Measurements from ENCODE around the gene C1QTNF8.

Gene C1QTNF8

DNA sequence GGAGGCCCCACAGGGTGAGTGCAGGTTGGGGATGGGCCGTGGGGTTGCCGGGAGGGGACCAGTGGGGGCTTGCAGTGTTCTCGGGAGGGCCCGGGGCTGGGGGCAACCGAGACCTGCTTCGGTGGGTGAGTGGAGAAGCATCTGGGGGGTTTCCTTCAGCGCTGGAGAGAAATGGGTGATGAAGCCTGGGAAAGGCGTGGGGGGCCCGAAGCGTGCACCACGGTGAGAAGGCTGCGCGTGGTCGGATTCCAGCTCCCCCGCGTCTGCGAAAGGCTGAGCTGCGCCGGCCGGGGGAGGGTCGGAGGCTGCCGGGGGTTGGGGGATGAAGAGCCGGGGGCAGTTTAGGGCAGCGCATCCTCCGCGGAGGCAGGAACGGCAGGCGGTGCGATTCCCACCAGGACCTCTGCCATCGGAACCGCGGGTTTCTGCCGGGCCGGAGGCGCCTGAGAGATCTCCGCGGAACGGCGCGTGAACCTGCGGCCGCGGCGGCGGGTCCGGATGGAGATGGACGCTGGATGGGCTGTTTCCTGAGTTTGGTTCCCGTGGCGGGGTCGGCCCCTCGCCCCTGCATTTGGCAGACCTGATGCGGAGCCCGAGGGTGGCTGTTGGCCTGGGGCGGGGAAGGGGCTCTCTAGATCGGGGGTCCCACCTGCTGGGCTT, 30.4 kb downstream of the C1QTNF8 start:
- Histone ChIP-seq H3K36me3 (ENCODE audit: control insufficient read depth in 2 of 2, insufficient read depth in 2 of 2, low read length in 2 of 2) (no peaks in the 10 kb centered on the region), H3K4me1 (ENCODE audit: control insufficient read depth, insufficient read depth, low read length) (no peaks in the 10 kb centered on the region), H3K9me3 (ENCODE audit: control insufficient read depth in 2 of 2, low read length in 2 of 2) (no peaks in the 10 kb centered on the region), H3K27ac (ENCODE audit: low read length) (no peak overlapping the region), H3K9ac (ENCODE audit: low read length in 2 of 2) (no peak overlapping the region), H3K27me3 (ENCODE audit: control insufficient read depth in 1 of 2, insufficient read depth in 2 of 2, low read length in 2 of 2) (peaks cover 20 to 35% of the 10 kb centered on the region in 2 donors), H3K4me3 (ENCODE audit: low read length in 2 of 2) (no peak overlapping the region)

DNA sequence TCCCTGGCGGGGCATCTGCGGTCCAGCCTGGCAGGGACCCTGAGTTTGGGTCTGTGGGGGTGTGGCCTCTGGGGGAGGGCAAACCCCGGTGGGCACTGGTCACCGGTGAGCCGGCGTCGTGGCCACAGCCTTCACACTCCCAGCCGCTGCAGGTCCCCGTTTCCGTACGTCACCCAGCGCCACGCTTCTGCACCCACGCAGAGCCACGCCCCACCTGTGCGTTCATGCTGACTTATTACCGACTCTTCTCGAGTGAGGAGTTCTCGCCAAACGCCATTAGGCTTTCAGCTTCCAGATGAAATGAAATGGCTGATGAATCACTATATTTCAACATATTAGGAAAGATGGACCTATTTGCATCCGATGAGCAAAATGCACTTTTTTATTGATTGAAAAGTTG, 32.3 kb downstream of the C1QTNF8 start:
- H3K27ac ChIP-seq (ENCODE audit: low read length) = no peak overlapping the region
- H3K36me3 ChIP-seq (ENCODE audit: control insufficient read depth in 2 of 2, insufficient read depth in 2 of 2, low read length in 2 of 2) = no peaks in the 10 kb centered on the region
- H3K9ac ChIP-seq (ENCODE audit: low read length in 2 of 2) = no peak overlapping the region
- H3K4me3 ChIP-seq (ENCODE audit: low read length in 2 of 2) = no peak overlapping the region
- peaks cover 3 to 5% of the 10 kb centered on the region in 2 donors for H3K9me3 ChIP-seq (ENCODE audit: control insufficient read depth in 2 of 2, low read length in 2 of 2)
- H3K27me3 ChIP-seq (ENCODE audit: control insufficient read depth in 1 of 2, insufficient read depth in 2 of 2, low read length in 2 of 2) = peaks cover 8 to 20% of the 10 kb centered on the region in 2 donors
- no peaks in the 10 kb centered on the region for H3K4me1 ChIP-seq (ENCODE audit: control insufficient read depth, insufficient read depth, low read length)

DNA sequence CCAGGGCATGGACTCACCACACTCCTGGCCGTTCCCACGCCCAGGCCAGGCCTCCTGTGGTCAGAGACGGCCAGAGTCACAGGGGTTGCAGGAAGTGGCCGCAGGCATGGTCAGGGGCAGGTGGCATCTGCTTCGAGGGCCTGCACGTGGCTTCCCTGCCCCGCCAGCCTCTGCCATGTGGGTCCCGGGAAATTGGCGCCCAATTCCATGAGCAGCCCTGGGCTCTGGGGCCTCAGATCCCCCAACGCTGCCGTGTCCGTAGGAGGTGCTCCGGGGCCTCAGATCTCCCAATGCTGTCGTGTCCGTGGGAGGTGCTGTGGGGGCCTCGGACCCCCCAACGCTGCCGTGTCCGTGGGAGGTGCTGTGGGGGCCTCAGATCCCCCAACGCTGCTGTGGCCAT, 33.1 kb downstream of the C1QTNF8 start:
- Histone ChIP-seq H3K9me3 (ENCODE audit: control insufficient read depth in 2 of 2, low read length in 2 of 2) (peaks cover 3 to 5% of the 10 kb centered on the region in 2 donors), H3K9ac (ENCODE audit: low read length in 2 of 2) (no peak overlapping the region), H3K36me3 (ENCODE audit: control insufficient read depth in 2 of 2, insufficient read depth in 2 of 2, low read length in 2 of 2) (no peaks in the 10 kb centered on the region), H3K27me3 (ENCODE audit: control insufficient read depth in 1 of 2, insufficient read depth in 2 of 2, low read length in 2 of 2) (peaks cover 6 to 20% of the 10 kb centered on the region in 2 donors), H3K4me1 (ENCODE audit: control insufficient read depth, insufficient read depth, low read length) (no peaks in the 10 kb centered on the region), H3K4me3 (ENCODE audit: low read length in 2 of 2) (no peak overlapping the region), H3K27ac (ENCODE audit: low read length) (no peak overlapping the region)

DNA sequence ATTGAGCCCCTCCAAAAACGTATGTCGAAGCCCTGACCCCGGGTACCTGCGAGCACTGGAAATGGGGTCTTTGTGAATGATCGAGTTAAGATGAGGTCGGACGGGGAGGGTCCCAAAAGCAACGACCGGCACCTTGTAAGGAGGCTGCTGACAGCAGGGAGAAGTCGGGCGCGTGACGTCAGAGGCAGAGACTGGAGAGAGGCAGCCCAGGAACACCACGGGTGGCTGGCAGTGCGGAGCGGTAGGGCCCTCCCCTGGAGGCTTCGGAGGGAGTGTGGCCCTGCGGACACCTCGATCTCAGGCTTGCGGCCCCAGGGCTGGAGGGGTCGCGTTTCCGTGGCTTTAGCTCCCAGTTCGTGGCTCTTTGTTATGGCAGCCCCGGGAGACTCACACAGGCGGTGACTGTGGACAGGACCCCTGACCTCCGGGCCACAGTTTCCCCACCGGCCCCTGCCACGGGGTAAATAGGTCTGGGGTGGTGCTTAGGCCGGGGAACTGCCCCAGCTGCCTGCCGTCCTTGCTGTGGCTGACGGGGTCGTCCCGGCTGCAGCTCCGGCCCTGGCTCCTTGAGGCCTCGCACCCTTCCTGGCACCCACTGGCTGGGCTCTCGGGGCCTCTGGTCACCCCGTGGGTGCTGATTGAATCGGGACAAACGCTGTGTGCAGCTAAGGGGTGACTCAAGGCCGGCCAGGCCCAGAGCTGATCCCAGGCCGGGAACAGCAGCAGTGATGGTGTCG, 34.1 kb downstream of the C1QTNF8 start:
- Histone ChIP-seq H3K36me3 (ENCODE audit: control insufficient read depth in 2 of 2, insufficient read depth in 2 of 2, low read length in 2 of 2) (no peaks in the 10 kb centered on the region), H3K9ac (ENCODE audit: low read length in 2 of 2) (no peak overlapping the region), H3K9me3 (ENCODE audit: control insufficient read depth in 2 of 2, low read length in 2 of 2) (peaks cover 3 to 5% of the 10 kb centered on the region in 2 donors), H3K27me3 (ENCODE audit: control insufficient read depth in 1 of 2, insufficient read depth in 2 of 2, low read length in 2 of 2) (peaks cover 8 to 29% of the 10 kb centered on the region in 2 donors), H3K4me1 (ENCODE audit: control insufficient read depth, insufficient read depth, low read length) (no peaks in the 10 kb centered on the region), H3K27ac (ENCODE audit: low read length) (no peak overlapping the region), H3K4me3 (ENCODE audit: low read length in 2 of 2) (no peak overlapping the region)

DNA sequence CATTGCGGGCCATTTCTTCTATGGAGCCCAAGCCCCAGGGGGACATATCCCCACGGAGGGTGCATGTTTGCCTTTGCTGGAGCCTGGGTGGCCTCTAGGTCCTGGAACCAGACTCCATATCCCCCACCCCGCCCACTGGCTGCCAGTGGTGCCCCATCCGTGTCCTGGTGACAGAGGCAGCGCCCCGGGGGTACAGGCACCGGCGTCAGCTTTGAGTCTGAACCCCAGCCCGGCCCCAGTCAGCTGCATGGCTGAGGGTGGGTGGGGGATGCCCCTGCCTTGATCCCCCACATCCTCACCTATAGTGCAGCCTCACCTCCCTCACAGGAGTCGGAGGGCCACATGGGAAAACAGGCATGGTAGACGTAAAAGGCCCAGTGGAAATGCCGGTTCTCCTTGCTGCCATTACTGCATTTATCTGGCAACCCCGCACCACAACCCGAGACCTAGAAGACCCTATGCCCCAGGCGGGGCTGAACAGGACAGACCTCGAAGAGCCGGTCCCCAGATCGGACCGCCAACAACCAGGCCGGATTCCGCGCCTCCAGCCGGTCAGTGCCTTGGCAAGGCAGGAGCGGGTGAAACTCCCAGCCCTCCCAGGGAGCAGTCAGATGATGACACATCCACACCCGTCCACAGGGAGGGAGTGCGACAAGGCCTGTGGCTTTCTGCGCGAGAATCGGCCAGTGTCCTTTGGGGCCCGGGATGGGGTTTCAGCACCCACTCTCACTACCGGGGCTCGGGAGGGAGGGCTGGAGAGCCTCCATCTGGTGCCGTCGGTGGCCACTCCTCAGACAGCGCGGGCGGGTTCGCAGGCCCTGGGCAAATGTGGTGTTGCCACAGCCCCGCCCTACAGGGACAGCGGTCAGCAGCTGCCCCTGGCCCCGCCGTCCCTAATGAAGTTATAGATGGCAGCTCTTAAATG, 35.4 kb downstream of the C1QTNF8 start:
- H3K27ac ChIP-seq (ENCODE audit: low read length) = no peak overlapping the region
- peaks cover 9 to 22% of the 10 kb centered on the region in 2 donors for H3K27me3 ChIP-seq (ENCODE audit: control insufficient read depth in 1 of 2, insufficient read depth in 2 of 2, low read length in 2 of 2)
- no peaks in the 10 kb centered on the region for H3K36me3 ChIP-seq (ENCODE audit: control insufficient read depth in 2 of 2, insufficient read depth in 2 of 2, low read length in 2 of 2)
- H3K4me3 ChIP-seq (ENCODE audit: low read length in 2 of 2) = no peak overlapping the region
- H3K9me3 ChIP-seq (ENCODE audit: control insufficient read depth in 2 of 2, low read length in 2 of 2) = peaks cover 3 to 5% of the 10 kb centered on the region in 2 donors
- H3K9ac ChIP-seq (ENCODE audit: low read length in 2 of 2) = no peak overlapping the region
- H3K4me1 ChIP-seq (ENCODE audit: control insufficient read depth, insufficient read depth, low read length) = no peaks in the 10 kb centered on the region

DNA sequence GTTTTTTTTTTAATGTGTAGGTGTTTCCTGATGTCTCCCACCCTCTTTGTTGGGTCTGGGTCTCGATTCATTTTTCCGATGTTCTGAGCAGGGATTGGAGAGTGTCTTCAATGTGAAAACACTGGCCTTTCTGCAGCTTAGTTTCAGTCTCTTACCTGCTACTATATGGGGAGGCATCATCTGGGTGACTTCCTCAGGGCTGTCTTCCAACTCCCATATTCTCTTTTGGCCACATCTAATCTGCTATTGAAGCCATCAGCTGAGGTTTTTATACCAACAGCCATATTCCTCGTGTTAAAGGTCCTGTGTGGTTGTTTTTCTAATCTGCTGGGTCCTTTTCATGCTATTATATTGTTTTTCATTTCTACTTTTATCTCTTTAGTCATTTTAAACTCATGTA, 36.7 kb downstream of the C1QTNF8 start:
- peaks cover 11 to 20% of the 10 kb centered on the region in 2 donors for H3K27me3 ChIP-seq (ENCODE audit: control insufficient read depth in 1 of 2, insufficient read depth in 2 of 2, low read length in 2 of 2)
- H3K9ac ChIP-seq (ENCODE audit: low read length in 2 of 2) = no peak overlapping the region
- H3K36me3 ChIP-seq (ENCODE audit: control insufficient read depth in 2 of 2, insufficient read depth in 2 of 2, low read length in 2 of 2) = no peaks in the 10 kb centered on the region
- peaks cover 3 to 5% of the 10 kb centered on the region in 2 donors for H3K9me3 ChIP-seq (ENCODE audit: control insufficient read depth in 2 of 2, low read length in 2 of 2)
- no peaks in the 10 kb centered on the region for H3K4me1 ChIP-seq (ENCODE audit: control insufficient read depth, insufficient read depth, low read length)
- no peak overlapping the region for H3K4me3 ChIP-seq (ENCODE audit: low read length in 2 of 2)
- no peak overlapping the region for H3K27ac ChIP-seq (ENCODE audit: low read length)

DNA sequence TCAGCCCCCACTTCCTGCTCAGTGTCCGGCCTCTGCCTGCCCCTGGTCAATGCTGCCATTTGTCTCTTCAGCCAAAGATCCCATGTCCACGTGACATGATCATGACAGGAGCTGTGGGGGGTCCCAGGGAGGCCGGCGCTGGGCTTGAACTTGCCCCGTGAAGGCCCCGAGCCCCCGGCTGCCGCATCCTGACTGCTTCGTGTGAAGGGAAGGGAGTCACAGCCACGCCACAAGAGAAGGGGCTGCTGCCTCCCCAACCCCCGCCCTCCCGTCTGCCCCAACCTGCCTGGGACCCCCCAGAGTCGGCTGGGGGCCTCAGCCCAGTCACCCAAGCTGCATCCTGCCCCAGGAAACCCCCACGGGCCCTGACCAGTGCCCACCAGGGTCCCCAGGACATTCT, 37.8 kb downstream of the C1QTNF8 start:
- H3K4me3 ChIP-seq (ENCODE audit: low read length in 2 of 2) = no peak overlapping the region
- peaks cover 7 to 20% of the 10 kb centered on the region in 2 donors for H3K27me3 ChIP-seq (ENCODE audit: control insufficient read depth in 1 of 2, insufficient read depth in 2 of 2, low read length in 2 of 2)
- H3K9ac ChIP-seq (ENCODE audit: low read length in 2 of 2) = no peak overlapping the region
- no peaks in the 10 kb centered on the region for H3K36me3 ChIP-seq (ENCODE audit: control insufficient read depth in 2 of 2, insufficient read depth in 2 of 2, low read length in 2 of 2)
- no peak overlapping the region for H3K27ac ChIP-seq (ENCODE audit: low read length)
- H3K9me3 ChIP-seq (ENCODE audit: control insufficient read depth in 2 of 2, low read length in 2 of 2) = peaks cover 3 to 5% of the 10 kb centered on the region in 2 donors
- H3K4me1 ChIP-seq (ENCODE audit: control insufficient read depth, insufficient read depth, low read length) = no peaks in the 10 kb centered on the region

DNA sequence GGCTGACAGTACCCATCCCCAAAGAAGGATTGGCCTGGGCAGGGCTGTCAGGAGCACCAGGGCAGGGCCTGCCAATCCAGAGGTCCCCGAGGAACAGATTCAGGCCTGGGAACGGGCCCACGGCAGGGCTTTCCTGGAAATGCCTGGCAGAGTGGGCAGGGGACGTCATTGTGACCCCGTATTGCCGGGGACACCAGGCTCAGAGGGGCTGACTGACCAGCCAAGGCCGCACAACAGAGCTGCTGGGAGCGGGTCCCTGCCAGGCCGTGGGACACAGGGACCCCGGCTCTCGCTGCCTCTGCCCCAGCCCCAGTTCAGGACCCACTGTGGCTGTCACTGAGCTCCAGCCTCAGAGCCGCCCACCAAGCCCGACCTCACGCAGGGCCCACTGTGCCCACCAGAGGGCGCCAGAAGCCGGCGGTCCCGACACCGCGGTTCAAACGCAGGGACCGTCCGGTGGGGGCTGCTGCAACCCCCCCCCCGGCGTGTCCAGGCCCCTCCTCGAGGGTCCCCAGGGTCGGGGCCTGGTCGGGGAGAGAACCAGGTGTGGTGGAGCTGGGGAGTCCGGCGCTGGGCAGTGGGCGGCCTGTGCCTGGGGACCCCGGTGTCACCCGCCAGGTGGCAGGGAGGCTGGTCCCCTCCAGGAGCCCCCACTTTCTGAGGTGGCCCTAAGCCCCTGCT, 38.7 kb downstream of the C1QTNF8 start:
- Histone ChIP-seq H3K4me3 (ENCODE audit: low read length in 2 of 2) (no peak overlapping the region), H3K9ac (ENCODE audit: low read length in 2 of 2) (no peak overlapping the region), H3K27me3 (ENCODE audit: control insufficient read depth in 1 of 2, insufficient read depth in 2 of 2, low read length in 2 of 2) (peaks cover 9 to 20% of the 10 kb centered on the region in 2 donors), H3K36me3 (ENCODE audit: control insufficient read depth in 2 of 2, insufficient read depth in 2 of 2, low read length in 2 of 2) (no peaks in the 10 kb centered on the region), H3K4me1 (ENCODE audit: control insufficient read depth, insufficient read depth, low read length) (no peaks in the 10 kb centered on the region), H3K27ac (ENCODE audit: low read length) (no peak overlapping the region), H3K9me3 (ENCODE audit: control insufficient read depth in 2 of 2, low read length in 2 of 2) (peaks cover 3 to 5% of the 10 kb centered on the region in 2 donors)

DNA sequence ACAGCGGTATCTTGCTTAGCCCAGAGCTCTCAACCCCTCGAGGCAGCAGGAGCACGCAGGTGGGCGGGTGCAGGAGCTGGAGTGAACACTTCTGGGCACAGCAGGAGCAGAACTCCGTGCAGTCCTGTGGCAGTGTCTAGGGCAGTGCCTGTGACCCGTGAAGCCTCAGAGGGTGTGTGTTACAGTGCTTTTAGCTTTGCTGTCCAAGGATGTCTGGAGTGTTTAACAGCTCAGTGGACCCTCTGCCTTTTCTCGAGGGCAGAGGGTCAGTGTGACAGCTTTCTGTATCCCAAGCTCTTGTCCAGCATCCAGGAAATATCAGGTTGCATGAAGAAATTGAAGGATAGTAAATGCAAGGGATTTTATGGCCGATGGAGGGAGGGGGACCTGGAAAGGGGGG, 39.8 kb downstream of the C1QTNF8 start:
- Histone ChIP-seq H3K4me3 (ENCODE audit: low read length in 2 of 2) (no peak overlapping the region), H3K36me3 (ENCODE audit: control insufficient read depth in 2 of 2, insufficient read depth in 2 of 2, low read length in 2 of 2) (no peaks in the 10 kb centered on the region), H3K9me3 (ENCODE audit: control insufficient read depth in 2 of 2, low read length in 2 of 2) (peaks cover 3 to 5% of the 10 kb centered on the region in 2 donors), H3K9ac (ENCODE audit: low read length in 2 of 2) (no peak overlapping the region), H3K27ac (ENCODE audit: low read length) (no peak overlapping the region), H3K4me1 (ENCODE audit: control insufficient read depth, insufficient read depth, low read length) (no peaks in the 10 kb centered on the region), H3K27me3 (ENCODE audit: control insufficient read depth in 1 of 2, insufficient read depth in 2 of 2, low read length in 2 of 2) (peaks cover 9 to 20% of the 10 kb centered on the region in 2 donors)

DNA sequence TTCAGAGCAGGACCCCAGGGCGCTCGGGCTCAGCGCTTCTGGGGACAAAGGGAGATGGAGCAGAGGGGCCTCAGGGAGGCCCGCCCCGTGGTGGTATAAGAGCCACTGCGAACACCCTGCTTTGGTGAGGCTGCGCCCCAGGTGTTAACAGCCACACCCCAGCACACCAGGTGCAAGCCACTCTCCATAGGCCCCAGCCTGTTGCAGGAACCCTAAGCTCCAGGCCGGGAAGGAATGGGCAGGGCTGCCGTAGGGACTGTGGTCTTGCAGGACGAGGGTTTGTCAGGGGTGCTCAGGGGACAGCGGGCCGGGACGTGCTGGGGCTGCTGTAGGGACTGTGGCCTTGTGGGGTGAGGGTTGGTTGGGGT, 40.5 kb downstream of the C1QTNF8 start:
- Histone ChIP-seq H3K9ac (ENCODE audit: low read length in 2 of 2) (no peak overlapping the region), H3K36me3 (ENCODE audit: control insufficient read depth in 2 of 2, insufficient read depth in 2 of 2, low read length in 2 of 2) (no peaks in the 10 kb centered on the region), H3K27me3 (ENCODE audit: control insufficient read depth in 1 of 2, insufficient read depth in 2 of 2, low read length in 2 of 2) (peaks cover 9 to 20% of the 10 kb centered on the region in 2 donors), H3K9me3 (ENCODE audit: control insufficient read depth in 2 of 2, low read length in 2 of 2) (peaks cover 3 to 5% of the 10 kb centered on the region in 2 donors), H3K4me1 (ENCODE audit: control insufficient read depth, insufficient read depth, low read length) (no peaks in the 10 kb centered on the region), H3K4me3 (ENCODE audit: low read length in 2 of 2) (no peak overlapping the region), H3K27ac (ENCODE audit: low read length) (no peak overlapping the region)

Measured in stomach smooth muscle (tissue), 2 donors.